Left lung (tissue), 10 donors: ENCODE measurements around the gene SCUBE1. TPM values are rescaled to one million over a fixed set of nuclear protein-coding genes. Genes with fewer than 3 reads are reported as not detected.

ENCODE experiments used
- ATAC-seq: fragments of 200-7000 bp; cut with Tn5 transposase; one replicate; pipeline ENCODE4 v1.9.1; 2020; ENCODE audit warnings: moderate library complexity
- DNase-seq, 4 donors: peaks; one replicate each; pipeline ENCODE4 v3.0.0-alpha.2; 2013 to 2020
- H3K27ac ChIP-seq, 2 donors: fragments of 200-600 bp; sonication (generic) in 1 of 2; one replicate each; pipeline versions ENCODE4 v1.5.0 to v1.8.0; 2020 to 2021
- H3K27me3 ChIP-seq, 2 donors: fragments of 200-600 bp; sonication (generic) in 1 of 2; one replicate each; pipeline versions ENCODE4 v1.5.0 to v1.8.0; 2020 to 2021
- H3K36me3 ChIP-seq, 2 donors: fragments of 200-600 bp; sonication (generic) in 1 of 2; one replicate each; pipeline versions ENCODE4 v1.5.0 to v1.8.0; 2020 to 2021
- H3K4me1 ChIP-seq, 2 donors: fragments of 200-600 bp; one replicate each; pipeline ENCODE4 v1.8.0; 2021
- H3K4me3 ChIP-seq, 2 donors: fragments of 200-600 bp; sonication (generic) in 1 of 2; one replicate each; pipeline versions ENCODE4 v1.5.0 to v1.8.0; 2020 to 2021; ENCODE audit warnings: mild to moderate bottlenecking in 1 of 2
- H3K9me3 ChIP-seq, 2 donors: fragments of 200-600 bp; sonication (generic) in 1 of 2; one replicate each; pipeline versions ENCODE4 v1.5.0 to v1.8.0; 2020 to 2021
- intact Hi-C, 2 donors: fragments of 100-400 bp; cut with DNase I; formaldehyde crosslinking; loops; one replicate each; pipeline versions ENCODE4 v1.11.2 to v1.14.2; 2022
- polyA plus RNA-seq, 6 donors: library from polyadenylated mRNA; unstranded; fragments of 120-200 nt; gene quantifications; one replicate each; pipeline ENCODE4 v1.2.1, GENCODE V29; 2013; ENCODE audit not compliant: insufficient read length in 6 of 6
- total RNA-seq, 2 donors: library from RNA; stranded (reverse); fragmentation: NEBNext Ultra II Directional; extraction: Animal tissue kit (Norgen Biotek cat#: 25700); gene quantifications; one replicate each; pipeline ENCODE4 v1.2.1, GENCODE V29; 2021
- TF ChIP-seq, protein P1 (sequence below), 2 donors: fragments of 200-600 bp; sonication (generic) in 1 of 2; IDR thresholded peaks; one replicate each; pipeline versions ENCODE4 v1.5.0 to v1.8.0; 2021; ENCODE audit warnings: antibody characterized with exemption in 2 of 2
- donor health status: DM: no; HTN: yes; CAD: no.
- donor health status: DM: no; HTN: no; CAD: no.

SCUBE1 gene
- total and polyA plus RNA-seq, 8 donors: 1.1 to 5.0 (median 2.0) TPM

DNA sequence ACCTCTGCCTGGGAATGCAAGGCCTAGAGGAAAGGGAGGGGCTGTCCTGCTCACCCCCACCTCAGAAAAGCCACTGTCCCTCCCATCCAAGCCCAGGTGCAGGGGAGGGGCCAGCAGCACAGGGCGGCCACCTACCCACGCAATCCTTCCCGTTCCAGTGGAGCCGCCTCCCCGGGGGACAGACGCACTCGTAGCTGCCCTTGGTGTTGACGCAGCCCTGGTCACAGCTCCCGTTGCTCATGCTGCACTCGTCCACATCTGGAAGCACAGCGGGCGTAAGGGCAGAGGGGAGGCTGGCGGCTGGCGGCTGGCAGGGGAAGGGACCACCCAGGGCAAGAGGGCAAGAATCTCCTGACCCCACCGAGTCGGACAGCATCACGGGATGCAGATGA, 115.9 kb downstream of the SCUBE1 start:
- no peak overlapping the region for H3K27ac ChIP-seq
- intact Hi-C loops: no loop called here

DNA sequence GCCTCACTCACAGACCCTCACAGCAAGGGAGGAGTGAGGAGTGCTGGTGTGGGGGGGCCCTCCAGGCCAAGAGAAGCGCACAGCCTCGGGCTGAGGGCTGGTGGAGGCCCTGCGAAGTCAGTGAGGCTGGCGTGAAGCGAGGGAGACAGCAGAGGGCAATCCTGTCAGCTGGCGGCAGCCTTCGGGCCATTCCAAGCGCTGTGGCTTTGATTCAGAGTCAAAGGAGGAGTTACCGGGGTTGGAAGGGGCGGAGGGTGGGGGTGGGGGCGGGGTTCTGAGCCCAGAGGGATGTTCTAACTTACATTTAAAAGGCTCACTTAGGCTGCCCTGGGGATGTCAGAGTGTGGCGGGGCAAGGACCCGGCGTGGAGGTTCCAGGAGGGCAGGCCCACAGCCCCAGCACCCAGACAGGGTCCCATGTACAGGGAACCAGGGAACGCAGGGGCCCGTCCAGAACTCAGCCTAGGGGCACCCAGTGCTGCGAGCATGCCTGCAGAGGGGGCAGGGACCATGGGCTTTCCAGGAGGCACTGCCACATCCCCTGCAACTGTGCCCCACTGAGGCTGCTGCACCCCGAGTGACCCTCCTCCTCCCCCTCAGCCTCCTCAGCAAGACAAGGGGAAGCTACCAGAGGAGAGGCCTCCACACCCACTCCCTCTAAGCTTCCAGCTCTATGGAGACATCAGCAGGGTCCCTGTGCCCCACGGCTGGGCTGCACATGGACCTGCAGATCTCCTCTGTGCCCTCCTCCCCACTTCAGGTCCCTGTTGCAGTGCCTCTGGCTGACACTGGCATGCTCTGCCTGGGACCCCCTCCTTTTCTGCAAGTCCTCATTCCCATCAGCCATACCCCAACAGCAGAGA, 116.6 kb downstream of the SCUBE1 start:
- H3K9me3 ChIP-seq: no peaks in the 10 kb centered on the region
- no peaks in the 10 kb centered on the region for H3K36me3 ChIP-seq
- H3K4me1 ChIP-seq: peaks cover 0 to 7% of the 10 kb centered on the region in 2 donors
- ATAC-seq (peak; percentile 22), DNase-seq (no peak)
- H3K4me3 ChIP-seq: no peak overlapping the region
- H3K27me3 ChIP-seq: no peaks in the 10 kb centered on the region
- intact Hi-C loops: no loop called here
- H3K27ac ChIP-seq: no peak overlapping the region
- TF ChIP-seq, protein P1, sequence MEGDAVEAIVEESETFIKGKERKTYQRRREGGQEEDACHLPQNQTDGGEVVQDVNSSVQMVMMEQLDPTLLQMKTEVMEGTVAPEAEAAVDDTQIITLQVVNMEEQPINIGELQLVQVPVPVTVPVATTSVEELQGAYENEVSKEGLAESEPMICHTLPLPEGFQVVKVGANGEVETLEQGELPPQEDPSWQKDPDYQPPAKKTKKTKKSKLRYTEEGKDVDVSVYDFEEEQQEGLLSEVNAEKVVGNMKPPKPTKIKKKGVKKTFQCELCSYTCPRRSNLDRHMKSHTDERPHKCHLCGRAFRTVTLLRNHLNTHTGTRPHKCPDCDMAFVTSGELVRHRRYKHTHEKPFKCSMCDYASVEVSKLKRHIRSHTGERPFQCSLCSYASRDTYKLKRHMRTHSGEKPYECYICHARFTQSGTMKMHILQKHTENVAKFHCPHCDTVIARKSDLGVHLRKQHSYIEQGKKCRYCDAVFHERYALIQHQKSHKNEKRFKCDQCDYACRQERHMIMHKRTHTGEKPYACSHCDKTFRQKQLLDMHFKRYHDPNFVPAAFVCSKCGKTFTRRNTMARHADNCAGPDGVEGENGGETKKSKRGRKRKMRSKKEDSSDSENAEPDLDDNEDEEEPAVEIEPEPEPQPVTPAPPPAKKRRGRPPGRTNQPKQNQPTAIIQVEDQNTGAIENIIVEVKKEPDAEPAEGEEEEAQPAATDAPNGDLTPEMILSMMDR (IDR thresholded peaks at IDR 0.05): no peak

More for the DNA sequence above, 115.9 kb downstream of the SCUBE1 start:
- DNase-seq (no peak), ATAC-seq (no peak)
- Histone ChIP-seq H3K36me3 (no peaks in the 10 kb centered on the region), H3K4me1 (peaks cover 0 to 7% of the 10 kb centered on the region in 2 donors), H3K27me3 (no peaks in the 10 kb centered on the region), H3K4me3 (no peak overlapping the region), H3K9me3 (no peaks in the 10 kb centered on the region)
- TF ChIP-seq, protein P1 (IDR thresholded peaks at IDR 0.05): no peak

DNA sequence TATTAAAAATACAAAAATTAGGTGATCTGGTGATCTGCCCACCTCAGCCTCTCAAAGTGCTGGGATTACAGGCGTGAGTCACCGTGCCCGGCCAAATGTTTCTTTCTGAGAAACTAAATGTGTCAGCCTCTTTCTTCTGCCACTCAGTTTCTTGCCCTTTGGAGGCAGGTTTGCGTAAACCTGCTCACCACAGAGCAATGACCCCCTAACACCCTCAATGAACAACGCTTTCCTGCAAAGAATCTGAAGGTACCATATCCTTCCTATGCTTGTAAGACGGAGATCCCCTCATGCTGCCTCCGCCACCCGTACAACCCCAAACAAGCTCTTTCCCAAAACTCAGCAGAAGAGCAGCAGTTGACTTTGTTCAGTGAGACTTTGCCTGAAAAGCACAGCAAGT, 117.6 kb downstream of the SCUBE1 start:
- ATAC-seq: no peak
- Histone ChIP-seq H3K4me1 (no peaks in the 10 kb centered on the region), H3K27ac (no peak overlapping the region), H3K36me3 (no peaks in the 10 kb centered on the region), H3K27me3 (no peaks in the 10 kb centered on the region), H3K4me3 (no peak overlapping the region), H3K9me3 (no peaks in the 10 kb centered on the region)
- TF ChIP-seq, protein P1 (IDR thresholded peaks at IDR 0.05): no peak
- DNase-seq: no peak
- intact Hi-C loops: no loop called here

DNA sequence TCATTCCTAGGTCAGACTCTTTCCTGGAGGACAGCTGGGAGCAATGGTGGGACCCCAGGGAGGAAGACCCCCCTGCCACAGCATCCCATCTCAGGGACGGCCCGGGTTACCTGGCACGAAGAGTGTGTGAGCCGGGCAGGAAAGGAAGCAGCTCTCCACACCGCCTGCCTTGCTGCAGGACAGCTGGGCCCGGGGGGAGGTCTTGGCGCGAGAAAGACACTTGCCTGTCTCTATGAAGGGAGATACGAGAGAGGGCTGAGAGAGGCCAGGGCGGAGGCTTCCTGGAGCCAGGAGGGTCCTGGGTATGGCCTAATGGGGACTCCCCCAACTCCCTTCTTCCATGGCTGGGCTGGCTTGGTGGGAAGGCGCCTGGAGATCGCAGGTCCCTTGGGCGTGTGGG, 120.2 kb downstream of the SCUBE1 start:
- H3K27ac ChIP-seq: no peak overlapping the region
- H3K36me3 ChIP-seq: no peaks in the 10 kb centered on the region
- DNase-seq (no peak), ATAC-seq (no peak)
- no peaks in the 10 kb centered on the region for H3K9me3 ChIP-seq
- H3K27me3 ChIP-seq: no peaks in the 10 kb centered on the region
- no peaks in the 10 kb centered on the region for H3K4me1 ChIP-seq
- intact Hi-C loops: no loop called here
- no peak overlapping the region for H3K4me3 ChIP-seq
- TF ChIP-seq, protein P1 (IDR thresholded peaks at IDR 0.05): no peak

DNA sequence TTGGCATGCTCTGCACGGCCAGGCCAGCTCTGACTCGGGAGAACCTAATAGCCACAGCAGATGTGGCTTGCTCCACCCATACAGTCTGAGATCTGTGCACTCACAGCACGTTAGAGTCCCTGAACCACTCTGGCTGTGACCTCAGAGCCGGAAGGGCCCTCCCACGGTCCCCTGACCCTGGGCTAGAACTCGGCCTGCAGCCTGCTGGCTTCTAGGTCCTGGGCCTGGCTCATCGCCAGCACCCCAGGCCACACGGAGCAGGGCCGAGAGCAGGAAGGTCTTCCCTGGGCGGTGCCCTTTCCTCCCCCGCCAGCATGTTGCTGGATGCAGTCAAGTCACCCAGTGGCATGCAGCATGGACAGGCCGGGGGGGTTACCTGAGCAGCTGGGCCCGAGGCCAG, 120.9 kb downstream of the SCUBE1 start:
- intact Hi-C loops: no loop called here
- H3K36me3 ChIP-seq: no peaks in the 10 kb centered on the region
- no peak for DNase-seq
- H3K27ac ChIP-seq: no peak overlapping the region
- H3K27me3 ChIP-seq: no peaks in the 10 kb centered on the region
- no peak for ATAC-seq
- H3K9me3 ChIP-seq: no peaks in the 10 kb centered on the region
- TF ChIP-seq, protein P1 (IDR thresholded peaks at IDR 0.05): no peak
- no peak overlapping the region for H3K4me3 ChIP-seq
- H3K4me1 ChIP-seq: no peaks in the 10 kb centered on the region
